Ovary (tissue), 3 donors: ENCODE measurements around the gene VENTX.

Experiments
- POLR2A ChIP-seq: fragments of 450-650 bp; IDR thresholded peaks from one replicate; pipeline ENCODE4 v1.6.1; 2017; ENCODE audit warnings: antibody characterized with exemption, mild to moderate bottlenecking, moderate library complexity
- TF ChIP-seq, protein P1 (sequence below), 3 donors: fragments of 450-650 bp in 2 of 3; fragments of 200-600 bp in 1 of 3; IDR thresholded peaks; one replicate each; pipeline versions ENCODE4 v1.5.1 to v1.8.0; 2016 to 2022; ENCODE audit warnings: antibody characterized with exemption in 3 of 3, mild to moderate bottlenecking in 1 of 3
- donor health status: DM: no; HTN: no; CAD: no.

DNA sequence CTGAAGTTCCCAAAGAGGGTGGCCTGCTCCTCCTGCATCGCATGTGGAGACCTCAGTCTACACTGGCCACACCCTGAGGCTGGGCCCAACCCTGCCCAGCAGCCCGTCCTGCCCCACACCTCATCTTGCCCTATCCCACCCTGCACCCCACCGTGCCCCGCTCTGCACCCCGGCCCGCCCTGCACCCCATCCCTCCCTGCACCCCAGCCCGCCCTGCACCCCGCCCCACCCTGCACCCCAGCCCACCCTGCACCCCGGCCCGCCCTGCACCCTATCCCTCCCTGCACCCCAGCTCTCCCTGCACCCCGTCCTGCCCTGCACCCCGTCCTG, 14.5 kb downstream of the VENTX start:
- TF ChIP-seq, protein P1, sequence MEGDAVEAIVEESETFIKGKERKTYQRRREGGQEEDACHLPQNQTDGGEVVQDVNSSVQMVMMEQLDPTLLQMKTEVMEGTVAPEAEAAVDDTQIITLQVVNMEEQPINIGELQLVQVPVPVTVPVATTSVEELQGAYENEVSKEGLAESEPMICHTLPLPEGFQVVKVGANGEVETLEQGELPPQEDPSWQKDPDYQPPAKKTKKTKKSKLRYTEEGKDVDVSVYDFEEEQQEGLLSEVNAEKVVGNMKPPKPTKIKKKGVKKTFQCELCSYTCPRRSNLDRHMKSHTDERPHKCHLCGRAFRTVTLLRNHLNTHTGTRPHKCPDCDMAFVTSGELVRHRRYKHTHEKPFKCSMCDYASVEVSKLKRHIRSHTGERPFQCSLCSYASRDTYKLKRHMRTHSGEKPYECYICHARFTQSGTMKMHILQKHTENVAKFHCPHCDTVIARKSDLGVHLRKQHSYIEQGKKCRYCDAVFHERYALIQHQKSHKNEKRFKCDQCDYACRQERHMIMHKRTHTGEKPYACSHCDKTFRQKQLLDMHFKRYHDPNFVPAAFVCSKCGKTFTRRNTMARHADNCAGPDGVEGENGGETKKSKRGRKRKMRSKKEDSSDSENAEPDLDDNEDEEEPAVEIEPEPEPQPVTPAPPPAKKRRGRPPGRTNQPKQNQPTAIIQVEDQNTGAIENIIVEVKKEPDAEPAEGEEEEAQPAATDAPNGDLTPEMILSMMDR (IDR thresholded peaks at IDR 0.05) = no peak
- no peak for TF ChIP-seq POLR2A
